Natural killer cell (primary cell): ENCODE data around the gene FAM107A. TPM values are rescaled to one million over a fixed set of nuclear protein-coding genes. Genes with fewer than 3 reads are reported as not detected.

Source experiments
- ATAC-seq, 3 donors: fragments of 150-1000 bp in 2 of 3; fragments of 200-7000 bp in 1 of 3; cut with Tn5 transposase; 1 replicate in 1 of 3; 2 replicates in 2 of 3; pipeline ENCODE4 v1.10.0; 2021; ENCODE audit warnings: mild to moderate bottlenecking in 2 of 3, moderate library complexity in 2 of 3
- DNase-seq, 2 donors: peaks; one replicate each; pipeline versions ENCODE4 v3.0.0 to v3.0.0-alpha.2; 2013 to 2021; ENCODE audit warnings: mixed read lengths in 1 of 2
- H3K27ac ChIP-seq: one replicate; pipeline ENCODE4 v1.5.1; 2013; ENCODE audit warnings: mild to moderate bottlenecking, low read length
- H3K27me3 ChIP-seq: one replicate; pipeline ENCODE4 v1.6.1; 2013; ENCODE audit warnings: low read length; ENCODE audit not compliant: control insufficient read depth, insufficient read depth
- H3K36me3 ChIP-seq: one replicate; pipeline ENCODE4 v1.6.1; 2013; ENCODE audit warnings: low read length; ENCODE audit not compliant: control insufficient read depth, insufficient read depth
- H3K4me1 ChIP-seq: one replicate; pipeline ENCODE4 v1.6.1; 2013; ENCODE audit warnings: low read length; ENCODE audit not compliant: control insufficient read depth, insufficient read depth
- H3K4me3 ChIP-seq: one replicate; pipeline ENCODE4 v1.5.1; 2013; ENCODE audit warnings: low read length
- H3K9me3 ChIP-seq: one replicate; pipeline ENCODE4 v1.6.1; 2013; ENCODE audit warnings: low read length; ENCODE audit not compliant: control insufficient read depth, insufficient read depth
- H3K27ac Mint-ChIP-seq, 2 donors: one replicate each; pipeline ENCODE4 v1.8.0; 2022; ENCODE audit warnings: mild to moderate bottlenecking in 2 of 2, mixed read lengths in 2 of 2, moderate library complexity in 1 of 2
- H3K27me3 Mint-ChIP-seq, 2 donors: one replicate each; pipeline ENCODE4 v1.8.0; 2022; ENCODE audit warnings: low read depth in 2 of 2, mixed read lengths in 2 of 2
- H3K36me3 Mint-ChIP-seq: one replicate; pipeline ENCODE4 v1.8.0; 2022; ENCODE audit warnings: mixed read lengths
- H3K4me1 Mint-ChIP-seq, 2 donors: one replicate each; pipeline ENCODE4 v1.8.0; 2022; ENCODE audit warnings: mixed read lengths in 2 of 2
- H3K4me3 Mint-ChIP-seq: one replicate; pipeline ENCODE4 v1.8.0; 2022; ENCODE audit warnings: mild to moderate bottlenecking, moderate library complexity, mixed read lengths
- H3K9me3 Mint-ChIP-seq, 2 donors: one replicate each; pipeline ENCODE4 v1.8.0; 2022; ENCODE audit warnings: mixed read lengths in 2 of 2
- WGBS: methylation state at CpG from one replicate; pipeline ENCODE4 v1.1.7; 2013; ENCODE audit warnings: missing lambda C conversion rate; ENCODE audit not compliant: insufficient coverage; 5-methylcytosine and 5-hydroxymethylcytosine counted together
- intact Hi-C: fragments of 100-400 bp; cut with micrococcal nuclease; formaldehyde crosslinking; loops from one replicate; pipeline ENCODE4 v1.14.2; 2022
- total RNA-seq, 4 donors: library from RNA; stranded (reverse); fragments of 120-200 nt in 1 of 4; gene quantifications; one replicate each; pipeline versions ENCODE4 v1.2.3 to v1.2.4, GENCODE V29; 2013 to 2022
- TF ChIP-seq, protein P1 (sequence below): fragments of 200-600 bp; IDR thresholded peaks from one replicate; pipeline ENCODE4 v1.8.0; 2022; ENCODE audit warnings: antibody characterized with exemption

The FAM107A gene
- total RNA-seq, 3 donors from 2014 or later (not counting 1 experiment from before 2014, with no cell fraction given), result not detected

DNA sequence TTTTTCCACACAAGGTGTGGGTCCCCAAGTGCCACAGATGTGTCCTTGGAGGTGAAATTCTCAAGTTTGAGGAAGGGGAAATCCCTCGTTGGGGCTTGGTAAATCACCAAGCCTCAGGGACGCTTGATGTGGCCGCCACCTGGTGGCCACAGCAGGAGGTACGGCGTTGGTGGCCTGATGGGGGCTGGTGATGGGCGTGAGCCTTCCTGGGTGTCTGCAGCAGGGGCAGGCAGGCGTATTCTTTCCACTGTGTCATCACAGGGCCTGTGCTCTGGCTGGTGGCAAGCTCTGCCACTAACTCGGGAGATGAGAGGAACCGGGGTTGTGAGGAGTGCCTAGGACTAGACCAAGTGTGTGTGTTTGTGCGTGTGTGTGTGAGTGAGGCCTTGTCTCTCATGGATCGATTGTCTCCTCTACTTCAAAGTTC lies 44.4 kb downstream of the FAM107A start:
- Histone ChIP-seq H3K27me3 (no peaks in the 10 kb centered on the region), H3K4me3 (no peak overlapping the region), H3K9me3 (no peaks in the 10 kb centered on the region), H3K36me3 (no peaks in the 10 kb centered on the region), H3K4me1 (peaks cover 9% of the 10 kb centered on the region), H3K27ac (no peak overlapping the region)
- no peaks in the 10 kb centered on the region for H3K36me3 Mint-ChIP-seq
- peaks cover 8 to 10% of the 10 kb centered on the region in 2 donors for H3K4me1 Mint-ChIP-seq
- intact Hi-C loops, result loop anchor here (1.0 to 5.0 kb wide), 6 partner anchors 42 to 346 kb away; partner anchors contain the start of genes HTD2, PDHB and RPP14
- H3K27me3 Mint-ChIP-seq, result peaks cover 0 to 6% of the 10 kb centered on the region in 2 donors
- H3K27ac Mint-ChIP-seq, result peak overlapping the region in 1 of 2 donors; percentile 75
- DNase-seq (peak; percentile 70 to 89), ATAC-seq (peak; percentile 93 to 99 (median 99))
- no peak overlapping the region for H3K4me3 Mint-ChIP-seq
- TF ChIP-seq, protein P1, sequence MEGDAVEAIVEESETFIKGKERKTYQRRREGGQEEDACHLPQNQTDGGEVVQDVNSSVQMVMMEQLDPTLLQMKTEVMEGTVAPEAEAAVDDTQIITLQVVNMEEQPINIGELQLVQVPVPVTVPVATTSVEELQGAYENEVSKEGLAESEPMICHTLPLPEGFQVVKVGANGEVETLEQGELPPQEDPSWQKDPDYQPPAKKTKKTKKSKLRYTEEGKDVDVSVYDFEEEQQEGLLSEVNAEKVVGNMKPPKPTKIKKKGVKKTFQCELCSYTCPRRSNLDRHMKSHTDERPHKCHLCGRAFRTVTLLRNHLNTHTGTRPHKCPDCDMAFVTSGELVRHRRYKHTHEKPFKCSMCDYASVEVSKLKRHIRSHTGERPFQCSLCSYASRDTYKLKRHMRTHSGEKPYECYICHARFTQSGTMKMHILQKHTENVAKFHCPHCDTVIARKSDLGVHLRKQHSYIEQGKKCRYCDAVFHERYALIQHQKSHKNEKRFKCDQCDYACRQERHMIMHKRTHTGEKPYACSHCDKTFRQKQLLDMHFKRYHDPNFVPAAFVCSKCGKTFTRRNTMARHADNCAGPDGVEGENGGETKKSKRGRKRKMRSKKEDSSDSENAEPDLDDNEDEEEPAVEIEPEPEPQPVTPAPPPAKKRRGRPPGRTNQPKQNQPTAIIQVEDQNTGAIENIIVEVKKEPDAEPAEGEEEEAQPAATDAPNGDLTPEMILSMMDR, result peak; percentile 86
- 17% methylated on average over 10 of the region's 11 CpGs for WGBS
- H3K9me3 Mint-ChIP-seq, result no peaks in the 10 kb centered on the region

DNA sequence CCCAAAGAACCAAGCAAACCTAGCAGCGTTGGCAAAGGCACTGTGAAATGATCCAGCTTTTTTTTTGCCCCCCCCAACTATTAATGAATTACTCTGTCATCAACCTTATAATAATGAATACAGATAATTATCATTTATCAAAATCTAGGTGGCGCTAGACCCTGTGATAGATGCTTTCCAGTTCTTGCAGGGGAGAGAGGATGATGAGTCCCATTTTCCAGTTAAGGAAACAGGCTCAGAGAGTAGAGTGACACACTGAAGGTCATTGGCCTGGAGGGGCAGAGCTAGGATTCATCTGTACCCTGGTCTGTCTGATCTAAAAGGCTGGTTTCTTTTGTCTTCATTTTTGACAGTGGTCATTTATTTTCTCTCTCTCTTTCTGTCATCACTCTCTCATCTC lies 45.2 kb downstream of the FAM107A start:
- TF ChIP-seq, protein P1, result no peak
- no peak overlapping the region for H3K27ac Mint-ChIP-seq
- peaks cover 8 to 10% of the 10 kb centered on the region in 2 donors for H3K4me1 Mint-ChIP-seq
- H3K4me3 Mint-ChIP-seq, result no peak overlapping the region
- H3K27me3 Mint-ChIP-seq, result peaks cover 0 to 6% of the 10 kb centered on the region in 2 donors
- 79% methylated on average over 2 of the region's 2 CpGs for WGBS
- H3K4me3 ChIP-seq, result no peak overlapping the region
- intact Hi-C loops, result loop anchor here (1.0 to 5.0 kb wide), 6 partner anchors 41 to 345 kb away; partner anchors contain the start of genes HTD2, PDHB and RPP14
- no peak overlapping the region for H3K27ac ChIP-seq
- no peaks in the 10 kb centered on the region for H3K9me3 ChIP-seq
- no peaks in the 10 kb centered on the region for H3K36me3 ChIP-seq
- no peaks in the 10 kb centered on the region for H3K9me3 Mint-ChIP-seq
- no peaks in the 10 kb centered on the region for H3K27me3 ChIP-seq
- peaks cover 9% of the 10 kb centered on the region for H3K4me1 ChIP-seq
- DNase-seq (no peak), ATAC-seq (no peak)
- no peaks in the 10 kb centered on the region for H3K36me3 Mint-ChIP-seq

DNA sequence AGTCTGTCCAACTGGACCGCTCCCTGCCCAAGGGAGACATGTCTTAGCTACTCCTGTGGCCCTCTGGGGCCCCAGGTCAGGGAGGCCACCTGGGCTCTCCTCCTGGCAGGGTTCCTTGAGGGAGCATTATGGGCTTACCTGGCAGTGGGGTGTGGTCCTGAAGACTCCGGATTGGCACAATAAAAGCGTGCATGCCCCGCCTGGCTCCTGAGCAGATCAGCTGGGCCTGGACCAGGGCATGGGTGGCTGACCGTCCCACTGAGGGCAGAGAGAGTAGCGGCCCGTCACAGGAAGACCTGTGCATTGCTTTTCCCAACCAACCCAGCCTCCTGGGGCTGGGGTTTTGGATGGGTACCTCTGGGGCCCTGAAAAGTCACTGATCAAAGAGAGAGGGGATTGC lies 45.6 kb downstream of the FAM107A start:
- Mint-ChIP-seq H3K4me1 (peaks cover 8 to 10% of the 10 kb centered on the region in 2 donors), H3K27ac (no peak overlapping the region), H3K27me3 (peaks cover 0 to 6% of the 10 kb centered on the region in 2 donors), H3K4me3 (no peak overlapping the region), H3K9me3 (no peaks in the 10 kb centered on the region), H3K36me3 (no peaks in the 10 kb centered on the region)
- Histone ChIP-seq H3K27ac (no peak overlapping the region), H3K27me3 (no peaks in the 10 kb centered on the region), H3K9me3 (no peaks in the 10 kb centered on the region), H3K4me3 (no peak overlapping the region), H3K36me3 (no peaks in the 10 kb centered on the region), H3K4me1 (peaks cover 9% of the 10 kb centered on the region)
- intact Hi-C loops, result loop anchor here (5.0 kb wide), 1 partner anchor 344 kb away; no protein-coding TSS in a partner anchor
- no peak for ATAC-seq
- DNase-seq, result no peak
- TF ChIP-seq, protein P1, result no peak
- WGBS, result 94% methylated on average over 7 of the region's 7 CpGs

DNA sequence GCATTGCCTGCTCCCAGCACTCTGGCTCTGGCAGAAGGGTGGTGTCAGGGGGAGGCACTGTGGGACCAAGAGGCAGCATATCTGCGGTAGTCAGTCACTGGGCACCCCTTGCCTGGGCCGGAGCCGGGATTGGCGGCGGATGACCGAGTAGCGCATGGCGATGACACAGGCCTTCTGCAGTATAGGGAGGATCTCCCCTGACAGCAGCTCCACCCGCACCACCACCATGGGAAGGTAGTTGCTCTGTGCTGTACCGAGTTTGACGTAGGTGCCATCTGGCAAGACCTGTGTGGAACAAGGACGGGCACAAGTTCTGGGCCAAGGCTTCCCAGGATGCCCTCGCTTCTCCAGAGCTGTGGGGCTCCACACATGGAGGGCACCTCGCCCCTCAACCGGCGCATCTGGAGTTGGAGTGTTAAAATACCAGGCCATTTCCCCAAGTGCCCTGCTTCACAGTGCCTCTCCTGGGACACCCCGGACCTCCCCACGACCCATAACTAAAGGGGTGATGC lies 46.8 kb downstream of the FAM107A start:
- TF ChIP-seq, protein P1, result no peak
- H3K36me3 ChIP-seq, result no peaks in the 10 kb centered on the region
- 90% methylated on average over 18 of the region's 18 CpGs for WGBS
- H3K4me3 Mint-ChIP-seq, result no peak overlapping the region
- no peaks in the 10 kb centered on the region for H3K9me3 Mint-ChIP-seq
- ATAC-seq (no peak), DNase-seq (no peak)
- intact Hi-C loops, result loop anchor here (5.0 kb wide), 1 partner anchor 343 kb away; no protein-coding TSS in a partner anchor
- H3K4me1 ChIP-seq, result peaks cover 9% of the 10 kb centered on the region
- H3K27me3 ChIP-seq, result no peaks in the 10 kb centered on the region
- no peaks in the 10 kb centered on the region for H3K9me3 ChIP-seq
- H3K4me3 ChIP-seq, result no peak overlapping the region
- no peak overlapping the region for H3K27ac Mint-ChIP-seq
- peaks cover 8 to 10% of the 10 kb centered on the region in 2 donors for H3K4me1 Mint-ChIP-seq
- H3K36me3 Mint-ChIP-seq, result no peaks in the 10 kb centered on the region
- peaks cover 0 to 3% of the 10 kb centered on the region in 2 donors for H3K27me3 Mint-ChIP-seq
- no peak overlapping the region for H3K27ac ChIP-seq
